DOHH2 (cell line): ENCODE measurements around the gene DNMT1.

ENCODE experiments used
- EZH2phosphoT487 ChIP-seq: fragments of 200-600 bp; sonication (generic); IDR thresholded peaks from 2 replicates; pipeline ENCODE4 v1.6.1; 2017; ENCODE audit warnings: borderline replicate concordance, mild to moderate bottlenecking, antibody characterized with exemption, low read length, moderate library complexity, mixed read lengths
- TF ChIP-seq, protein P1 (sequence below): fragments of 200-600 bp; sonication (generic); IDR thresholded peaks from one replicate; pipeline ENCODE4 v1.5.1; 2014; ENCODE audit warnings: antibody characterized with exemption, mild to moderate bottlenecking, low read depth, low read length; ENCODE audit not compliant: poor library complexity, severe bottlenecking

DNA sequence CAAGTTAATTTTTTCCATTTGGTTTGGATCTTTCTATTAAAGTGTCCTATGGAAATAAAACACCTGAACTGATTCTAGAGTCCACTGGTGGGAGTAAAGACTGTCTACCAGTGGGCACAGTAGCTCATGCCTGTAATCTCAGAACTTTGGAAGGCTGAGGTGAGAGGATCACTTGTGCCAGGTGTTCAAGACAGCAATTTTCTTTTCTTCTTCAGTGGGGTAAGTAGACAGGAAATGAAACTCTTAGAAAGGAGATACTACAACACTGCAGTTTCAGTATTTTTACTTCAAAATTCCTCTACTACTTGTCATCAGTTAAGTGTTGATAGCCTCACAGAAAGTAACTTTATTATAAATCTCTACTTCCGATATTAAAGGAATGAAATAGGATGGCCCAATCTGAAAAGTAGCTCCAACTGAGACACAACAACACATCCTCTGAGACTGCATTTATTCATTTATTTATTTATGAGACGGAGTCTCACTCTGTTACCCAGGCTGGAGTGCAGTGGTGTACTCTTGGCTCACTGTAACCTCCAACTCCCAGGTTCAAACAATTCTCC lies 26.3 kb downstream of the DNMT1 start:
- TF ChIP-seq EZH2phosphoT487: no peak
- TF ChIP-seq, protein P1, sequence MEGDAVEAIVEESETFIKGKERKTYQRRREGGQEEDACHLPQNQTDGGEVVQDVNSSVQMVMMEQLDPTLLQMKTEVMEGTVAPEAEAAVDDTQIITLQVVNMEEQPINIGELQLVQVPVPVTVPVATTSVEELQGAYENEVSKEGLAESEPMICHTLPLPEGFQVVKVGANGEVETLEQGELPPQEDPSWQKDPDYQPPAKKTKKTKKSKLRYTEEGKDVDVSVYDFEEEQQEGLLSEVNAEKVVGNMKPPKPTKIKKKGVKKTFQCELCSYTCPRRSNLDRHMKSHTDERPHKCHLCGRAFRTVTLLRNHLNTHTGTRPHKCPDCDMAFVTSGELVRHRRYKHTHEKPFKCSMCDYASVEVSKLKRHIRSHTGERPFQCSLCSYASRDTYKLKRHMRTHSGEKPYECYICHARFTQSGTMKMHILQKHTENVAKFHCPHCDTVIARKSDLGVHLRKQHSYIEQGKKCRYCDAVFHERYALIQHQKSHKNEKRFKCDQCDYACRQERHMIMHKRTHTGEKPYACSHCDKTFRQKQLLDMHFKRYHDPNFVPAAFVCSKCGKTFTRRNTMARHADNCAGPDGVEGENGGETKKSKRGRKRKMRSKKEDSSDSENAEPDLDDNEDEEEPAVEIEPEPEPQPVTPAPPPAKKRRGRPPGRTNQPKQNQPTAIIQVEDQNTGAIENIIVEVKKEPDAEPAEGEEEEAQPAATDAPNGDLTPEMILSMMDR: no peak
